NCI-H1694 (cell line): Measurements from ENCODE around the gene MAN1A1.
"Not testable (repeated sequence)": the region's sequence is repeated elsewhere in the genome, so short reads cannot be mapped to it uniquely, and the experiment has no call there.

Experiments
- DNase-seq: peaks from one replicate; lab custom pipeline; 2025; lab: John Stamatoyannopoulos, UW

Gene MAN1A1

GRCh38 chr6:119349361-119350201, at the start of gene MAN1A1:
Gene MAN1A1, minus strand, starts transcription at chr6:119349761. Its CDS starts 696 bp downstream, at chr6:119349065.
- no peak for DNase-seq

GRCh38 chr6:119395192-119395591, 45.6 kb upstream of the MAN1A1 start:
- DNase-seq = no peak

GRCh38 chr6:119390247-119390793, 40.8 kb upstream of the MAN1A1 start:
- DNase-seq = no peak

- no peak for DNase-seq
Measured at GRCh38 chr6:119385994-119386393, 36.4 kb upstream of the MAN1A1 start.

GRCh38 chr6:119384444-119384843, 34.9 kb upstream of the MAN1A1 start:
- DNase-seq = no peak

GRCh38 chr6:119379809-119380208, 30.2 kb upstream of the MAN1A1 start:
- no peak for DNase-seq

- not testable (repeated sequence) for DNase-seq
Measured at GRCh38 chr6:119377043-119377442, 27.5 kb upstream of the MAN1A1 start.

GRCh38 chr6:119370080-119370479, 20.5 kb upstream of the MAN1A1 start:
- DNase-seq = no peak

GRCh38 chr6:119368921-119369320, 19.4 kb upstream of the MAN1A1 start:
- no peak for DNase-seq

- DNase-seq = no peak
Measured at GRCh38 chr6:119361209-119361608, 11.6 kb upstream of the MAN1A1 start.

GRCh38 chr6:119360262-119360915, 10.8 kb upstream of the MAN1A1 start:
- DNase-seq = no peak

- no peak for DNase-seq
Measured at GRCh38 chr6:119355890-119356289, 6.3 kb upstream of the MAN1A1 start.

- DNase-seq = no peak
Measured at GRCh38 chr6:119355157-119355556, 5.6 kb upstream of the MAN1A1 start.

- no peak for DNase-seq
Measured at GRCh38 chr6:119353696-119354095, 4.1 kb upstream of the MAN1A1 start.

- no peak for DNase-seq
Measured at GRCh38 chr6:119352001-119352400, 2.4 kb upstream of the MAN1A1 start.

GRCh38 chr6:119350952-119351372, 1.4 kb upstream of the MAN1A1 start:
- peak; percentile 4 for DNase-seq

GRCh38 chr6:119350202-119350951, 816 bp upstream of the MAN1A1 start:
- DNase-seq = no peak

GRCh38 chr6:119348748-119349360, 707 bp downstream of the MAN1A1 start:
- no peak for DNase-seq

GRCh38 chr6:119348096-119348747, 1.3 kb downstream of the MAN1A1 start:
- DNase-seq = no peak

GRCh38 chr6:119347466-119348095, 2.0 kb downstream of the MAN1A1 start:
- DNase-seq = no peak

- no peak for DNase-seq
Measured at GRCh38 chr6:119346936-119347335, 2.6 kb downstream of the MAN1A1 start.
